GM21737 (cell line): Measurements from ENCODE around the gene XIAP.
A peak's percentile ranks its signal among the peaks of the same experiment; 100 is the strongest.
"Not testable (repeated sequence)": the region's sequence is repeated elsewhere in the genome, so short reads cannot be mapped to it uniquely, and the experiment has no call there.

Experiments
- ATAC-seq: cut with Tn5 transposase; IDR thresholded peaks from one replicate; pipeline ENCODE4 v1.9.1; 2021; ENCODE audit warnings: mild to moderate bottlenecking, moderate library complexity; ENCODE audit not compliant: unreplicated experiment

Gene XIAP

GRCh38 chrX:123873956-123874355, 14.1 kb downstream of the XIAP start:
- ATAC-seq: no peak

DNA sequence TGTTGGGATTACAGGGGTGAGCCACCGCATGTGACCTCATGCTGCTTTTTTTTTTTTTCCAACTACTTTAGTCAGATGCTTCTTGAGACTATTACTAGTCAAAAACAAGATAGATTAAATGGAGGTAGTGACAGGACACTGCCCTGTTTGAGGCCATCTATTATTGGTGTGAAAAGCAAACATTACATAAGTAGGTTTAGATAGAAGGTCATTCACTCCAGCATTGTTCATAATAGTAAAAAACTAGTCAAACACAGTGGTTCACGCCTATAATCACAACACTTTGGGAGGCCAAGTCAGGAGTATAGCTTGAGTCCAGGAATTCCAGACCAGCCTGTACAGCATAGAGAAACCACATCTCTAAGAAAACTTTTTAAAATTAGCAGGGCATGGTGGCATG, 16.3 kb downstream of the XIAP start:
- ATAC-seq: no peak

DNA sequence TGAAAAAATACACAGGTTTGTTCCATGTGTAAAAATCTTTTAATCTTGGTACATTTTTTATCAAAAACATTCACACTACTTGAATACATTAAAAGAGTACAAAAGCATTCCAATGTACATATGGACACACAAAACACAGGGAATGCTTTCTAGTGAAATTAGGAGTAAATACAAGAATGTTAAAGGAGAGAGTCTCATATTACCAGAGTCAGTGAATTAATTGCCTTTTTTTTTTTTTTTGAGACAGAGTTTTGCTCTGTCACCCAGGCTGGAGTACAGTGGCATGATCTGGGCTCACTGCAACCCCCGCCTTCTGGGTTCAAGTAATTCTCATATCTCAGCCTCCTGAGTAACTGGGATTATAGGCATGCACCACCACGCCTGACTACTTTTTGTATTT, 17.0 kb downstream of the XIAP start:
- ATAC-seq: no peak

DNA sequence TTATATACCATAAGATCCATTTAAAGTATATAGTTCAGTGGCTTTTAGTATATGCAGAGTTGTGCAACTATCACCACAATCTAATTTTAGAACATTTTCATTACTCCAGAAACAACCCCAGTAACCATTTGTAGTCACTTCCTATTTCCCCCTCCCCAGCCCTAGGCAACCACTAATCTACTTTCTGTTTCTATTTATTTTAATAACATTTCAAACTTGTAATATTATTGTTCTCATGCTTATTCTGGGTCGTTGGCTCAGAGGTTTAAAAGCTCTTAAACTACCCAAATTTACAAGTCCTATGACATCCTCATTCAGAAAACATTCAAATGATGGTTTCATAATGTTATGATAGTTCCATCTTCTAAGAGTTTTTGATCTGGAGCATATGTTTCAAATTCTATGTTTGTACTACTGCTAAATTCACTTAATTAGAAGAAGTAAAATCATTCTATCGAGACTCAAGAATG, 18.4 kb downstream of the XIAP start:
- peak; percentile 84 for ATAC-seq

GRCh38 chrX:123881330-123881729, 21.5 kb downstream of the XIAP start:
- ATAC-seq: no peak

- ATAC-seq: no peak
These were observed 22.5 kb downstream of the XIAP start for GRCh38 chrX:123882391-123882790.

DNA sequence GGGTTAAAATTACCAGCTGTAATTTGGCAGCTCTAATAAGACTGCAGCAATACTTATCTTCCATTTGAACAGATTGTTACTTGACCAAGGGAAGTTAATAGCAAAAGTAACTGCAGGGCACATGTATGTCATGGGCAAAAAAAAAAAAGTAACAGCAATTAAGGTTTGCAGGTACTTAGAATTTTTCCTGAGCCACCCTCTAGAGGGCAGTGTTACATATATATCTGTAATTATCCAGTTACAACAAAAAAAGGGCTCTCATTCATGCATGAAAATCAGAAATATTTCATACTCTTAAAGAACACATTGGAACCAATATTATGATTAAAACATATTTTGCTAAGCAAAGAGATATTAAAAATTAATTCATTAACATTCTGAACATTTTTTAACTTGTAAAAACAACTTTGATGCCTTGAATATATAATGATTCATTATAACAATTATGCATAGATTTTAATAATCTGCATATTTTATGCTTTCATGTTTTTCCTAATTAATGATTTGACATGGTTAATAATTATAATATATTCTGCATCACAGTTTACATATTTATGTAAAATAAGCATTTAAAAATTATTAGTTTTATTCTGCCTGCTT, 25.1 kb downstream of the XIAP start:
- ATAC-seq: no peak

- no peak for ATAC-seq
These were observed 39.8 kb downstream of the XIAP start for GRCh38 chrX:123899701-123900100.

DNA sequence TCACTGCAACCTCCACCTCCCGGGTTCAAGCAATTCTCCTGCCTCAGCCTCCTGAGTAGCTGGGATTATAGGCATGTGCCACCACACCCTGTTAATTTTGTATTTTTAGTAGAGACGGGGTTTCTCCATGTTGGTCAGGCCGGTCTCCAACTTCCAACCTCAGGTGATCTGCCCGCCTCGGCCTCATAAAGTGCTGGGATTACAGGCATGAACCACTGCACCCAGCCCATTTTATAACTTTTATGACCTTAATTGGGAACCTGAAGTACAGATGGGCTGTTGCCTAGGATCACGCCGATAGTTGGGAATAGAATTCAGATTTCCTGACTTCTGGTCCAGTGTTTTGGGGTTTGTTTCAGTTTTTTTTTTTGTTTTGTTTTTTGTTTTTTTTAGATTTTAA, 43.4 kb downstream of the XIAP start:
- ATAC-seq: not testable (repeated sequence)

- ATAC-seq: no peak
These were observed 45.5 kb downstream of the XIAP start for GRCh38 chrX:123905332-123905731.

GRCh38 chrX:123906557-123907316, 46.9 kb downstream of the XIAP start:
- no peak for ATAC-seq

GRCh38 chrX:123909523-123909922, 49.7 kb downstream of the XIAP start:
- no peak for ATAC-seq

GRCh38 chrX:123917069-123917468, 57.2 kb downstream of the XIAP start:
- no peak for ATAC-seq

DNA sequence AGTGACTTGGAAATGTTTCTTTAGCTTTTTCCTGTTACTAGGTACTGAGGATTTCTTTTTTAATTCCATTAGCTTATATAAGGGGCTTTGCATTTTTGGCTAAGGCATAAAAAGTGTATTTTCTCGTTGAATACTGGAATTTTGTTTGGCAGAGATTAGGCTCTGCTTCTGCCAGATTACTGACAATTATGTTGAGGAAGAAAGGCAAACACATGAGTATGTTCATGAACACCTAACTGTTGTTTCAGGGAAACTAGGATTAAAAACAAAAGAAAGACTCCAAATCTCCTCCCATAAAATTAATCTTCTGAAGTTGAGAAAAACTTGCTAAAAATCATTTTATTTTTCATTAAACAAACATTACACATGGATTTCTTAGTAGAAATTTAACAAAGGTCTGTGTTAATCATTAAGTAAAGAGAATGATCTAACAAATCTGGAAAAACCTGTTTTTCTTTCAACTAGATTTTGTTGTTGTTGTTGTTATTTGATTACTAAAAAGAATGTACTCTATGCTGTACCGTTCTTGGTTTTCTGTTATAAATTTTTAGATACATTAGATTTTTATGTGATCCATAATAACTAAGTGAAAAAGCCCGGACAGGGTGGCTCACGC, 58.4 kb downstream of the XIAP start:
- no peak for ATAC-seq

- no peak for ATAC-seq
These were observed 60.4 kb downstream of the XIAP start for GRCh38 chrX:123920105-123920785.

GRCh38 chrX:123923211-123923610, 63.4 kb downstream of the XIAP start:
- ATAC-seq: no peak

- ATAC-seq: no peak
These were observed 64.3 kb downstream of the XIAP start for GRCh38 chrX:123924186-123924585.

GRCh38 chrX:123927845-123928244, 68.0 kb downstream of the XIAP start:
- no peak for ATAC-seq

- ATAC-seq: not testable (repeated sequence)
These were observed 72.2 kb downstream of the XIAP start for GRCh38 chrX:123932055-123932454.

DNA sequence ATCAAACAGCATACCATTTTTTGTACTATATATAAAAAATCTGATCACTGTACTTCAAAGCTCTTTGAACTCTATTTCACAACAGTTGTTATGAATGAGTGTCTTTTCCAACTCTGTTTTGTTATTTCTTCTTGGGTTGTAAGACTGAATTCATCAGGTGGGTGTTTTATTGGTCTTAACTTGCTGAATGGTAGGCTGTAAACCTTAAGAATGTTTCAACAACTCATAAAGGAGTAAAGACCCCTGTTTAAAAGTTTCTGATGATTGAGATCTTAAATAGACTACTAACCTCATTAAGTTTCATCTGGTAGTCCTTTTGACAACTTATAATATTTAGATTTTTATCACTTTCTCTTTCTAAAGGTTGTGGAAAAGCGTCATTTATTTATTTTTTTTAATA, 83.2 kb downstream of the XIAP start:
- no peak for ATAC-seq

- ATAC-seq: no peak
These were observed 83.6 kb downstream of the XIAP start for GRCh38 chrX:123943488-123943887.

GRCh38 chrX:123949846-123950245, 90.0 kb downstream of the XIAP start:
- ATAC-seq: no peak
